Activated T-helper 1 cell treated with anti-CD3 and anti-CD28 coated beads, Interleukin-12 subunit alpha, Interleukin-12 subunit beta, Interleukin-2, Interleukin-4 antibody, amounts not matched to agents 30 ng/mL and 10 ng/mL and 1 ng/mL, durations not matched to agents 14 hours and 24 hours and 36 hours (primary cell): Measurements from ENCODE around the gene CDH22. TPM values are rescaled to one million over a fixed set of nuclear protein-coding genes. Genes with fewer than 3 reads are reported as not detected.

Source experiments
- DNase-seq: peaks from one replicate; pipeline ENCODE4 v3.0.0; 2021; ENCODE audit warnings: low spot score
- H3K27ac Mint-ChIP-seq: one replicate; pipeline ENCODE4 v1.8.0; 2021; ENCODE audit warnings: mild to moderate bottlenecking, mixed read lengths
- H3K27me3 Mint-ChIP-seq: one replicate; pipeline ENCODE4 v1.8.0; 2022; ENCODE audit warnings: mild to moderate bottlenecking, moderate library complexity, mixed read lengths; ENCODE audit not compliant: insufficient read depth
- H3K36me3 Mint-ChIP-seq: one replicate; pipeline ENCODE4 v1.8.0; 2021; ENCODE audit warnings: low read depth, mixed read lengths
- H3K4me1 Mint-ChIP-seq: one replicate; pipeline ENCODE4 v1.8.0; 2021; ENCODE audit warnings: low read depth, mixed read lengths
- H3K4me3 Mint-ChIP-seq: one replicate; pipeline ENCODE4 v1.8.0; 2021; ENCODE audit warnings: mild to moderate bottlenecking, moderate library complexity, mixed read lengths
- H3K9me3 Mint-ChIP-seq: one replicate; pipeline ENCODE4 v1.8.0; 2021; ENCODE audit warnings: mixed read lengths
- intact Hi-C: fragments of 100-400 bp; cut with micrococcal nuclease; formaldehyde crosslinking; loops from one replicate; pipeline ENCODE4 v1.15.1; 2024
- total RNA-seq: library from RNA; stranded (reverse); gene quantifications from 2 replicates; pipeline ENCODE4 v1.2.3, GENCODE V29; 2022

The CDH22 gene
- total RNA-seq, 1 donor from 2014 or later: not detected

DNA sequence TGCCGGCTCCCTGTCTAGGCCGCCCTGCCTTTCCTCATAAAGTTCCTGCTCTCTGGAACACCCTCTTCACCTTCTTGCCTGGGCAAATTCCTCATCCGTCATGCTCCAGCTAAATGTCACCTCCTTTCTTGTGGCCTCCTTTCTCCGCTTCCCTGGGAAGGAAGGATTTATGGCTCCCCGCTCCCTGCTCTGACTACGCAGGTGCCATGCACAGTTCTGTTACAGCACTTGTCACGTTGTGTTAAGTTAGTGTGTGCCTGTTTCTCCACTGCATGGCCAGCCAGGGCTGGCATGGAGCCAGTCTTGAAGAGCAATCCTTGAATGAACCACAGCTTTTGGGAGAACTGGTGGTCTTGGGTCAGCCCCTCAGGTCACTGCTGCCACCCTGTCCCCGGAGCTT, 128.4 kb downstream of the CDH22 start:
- intact Hi-C loops: no loop called here
- Mint-ChIP-seq H3K36me3 (no peaks in the 10 kb centered on the region), H3K9me3 (no peaks in the 10 kb centered on the region)

DNA sequence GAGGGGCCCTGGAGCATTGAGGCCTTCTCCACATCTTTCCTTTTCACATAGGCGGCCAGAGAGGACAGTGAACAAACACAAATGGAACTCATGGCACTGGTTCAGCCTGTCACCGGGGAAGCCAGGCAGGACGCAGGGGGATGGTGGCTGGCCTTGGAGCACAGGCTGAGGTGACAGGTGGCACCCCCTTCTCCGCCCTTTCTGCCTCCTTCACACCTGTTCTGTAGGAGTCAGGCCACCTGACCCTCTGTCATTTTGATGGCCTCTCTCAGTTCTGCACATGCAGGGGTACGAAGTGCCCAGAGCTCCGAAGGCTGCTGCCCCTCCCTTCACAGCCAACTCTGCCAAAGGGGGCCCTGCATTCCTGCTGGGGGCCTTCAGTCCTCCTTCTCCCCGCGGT, 129.4 kb downstream of the CDH22 start:
- DNase-seq: no peak
- intact Hi-C loops: no loop called here
- no peaks in the 10 kb centered on the region for H3K36me3 Mint-ChIP-seq
- H3K4me1 Mint-ChIP-seq: no peaks in the 10 kb centered on the region
- peaks cover 11% of the 10 kb centered on the region for H3K27me3 Mint-ChIP-seq
- H3K4me3 Mint-ChIP-seq: no peak overlapping the region
- no peak overlapping the region for H3K27ac Mint-ChIP-seq
- no peaks in the 10 kb centered on the region for H3K9me3 Mint-ChIP-seq

More for the DNA sequence above, 128.4 kb downstream of the CDH22 start:
- no peak for DNase-seq
- no peak overlapping the region for H3K4me3 Mint-ChIP-seq
- no peak overlapping the region for H3K27ac Mint-ChIP-seq
- H3K27me3 Mint-ChIP-seq: peaks cover 9% of the 10 kb centered on the region
- no peaks in the 10 kb centered on the region for H3K4me1 Mint-ChIP-seq

DNA sequence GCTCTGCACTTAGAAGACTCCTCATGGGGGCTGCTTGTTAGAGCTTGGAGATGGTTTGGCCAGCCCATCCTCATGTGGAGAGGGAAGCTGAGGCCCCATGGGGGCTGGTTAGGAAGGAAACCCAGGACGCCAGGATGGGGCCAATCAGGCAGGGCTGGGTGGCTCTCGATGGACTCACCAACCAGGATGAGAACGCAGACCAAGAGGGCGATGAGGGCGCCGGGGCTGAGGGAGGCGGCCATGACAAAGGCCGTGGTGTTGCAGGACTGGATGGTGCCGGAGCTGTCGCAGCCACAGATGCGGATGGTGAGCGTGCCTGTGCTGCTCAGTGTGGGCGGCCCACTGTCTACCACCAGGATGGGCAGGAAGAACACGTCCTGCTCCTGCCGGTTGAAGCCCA, 130.5 kb downstream of the CDH22 start:
- H3K36me3 Mint-ChIP-seq: no peaks in the 10 kb centered on the region
- peak overlapping the region; percentile 3 for H3K27ac Mint-ChIP-seq
- H3K4me1 Mint-ChIP-seq: no peaks in the 10 kb centered on the region
- DNase-seq: no peak
- no peaks in the 10 kb centered on the region for H3K9me3 Mint-ChIP-seq
- peaks cover 22% of the 10 kb centered on the region for H3K27me3 Mint-ChIP-seq
- no peak overlapping the region for H3K4me3 Mint-ChIP-seq
- intact Hi-C loops: no loop called here

DNA sequence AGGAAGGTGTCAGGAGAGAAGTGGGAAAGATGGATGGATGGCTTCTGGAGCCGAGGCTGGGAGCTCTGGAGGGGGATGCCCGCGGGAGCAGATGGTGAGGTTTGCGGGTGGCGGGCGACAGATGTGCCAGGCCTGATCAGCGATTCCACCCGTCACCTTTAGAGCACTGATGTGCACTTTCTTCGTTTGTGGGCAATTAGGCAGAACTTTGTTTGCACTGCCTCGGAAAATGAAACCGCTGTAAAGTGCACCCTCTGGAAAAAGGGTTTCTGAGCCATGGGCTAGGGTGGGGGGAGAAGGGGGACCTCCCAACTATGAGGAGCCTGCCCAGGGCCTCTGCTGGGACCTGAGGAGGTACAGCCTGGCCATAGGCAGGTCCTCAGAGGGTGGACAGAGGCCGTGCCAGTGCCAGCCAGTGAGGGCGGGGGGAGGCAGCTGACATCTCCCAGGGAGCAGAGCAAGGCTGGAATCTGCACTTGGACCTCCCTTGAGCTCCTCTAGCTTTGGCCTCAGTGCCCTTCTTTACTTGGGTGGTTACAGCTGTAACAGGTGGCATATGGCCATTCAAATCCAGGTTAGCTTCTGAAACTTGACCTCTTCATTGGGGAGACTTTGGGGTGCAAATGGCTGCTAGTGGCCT, 131.4 kb downstream of the CDH22 start:
- DNase-seq: no peak
- intact Hi-C loops: no loop called here
- Mint-ChIP-seq H3K4me3 (no peak overlapping the region), H3K27me3 (peaks cover 31% of the 10 kb centered on the region), H3K27ac (no peak overlapping the region), H3K9me3 (no peaks in the 10 kb centered on the region), H3K36me3 (no peaks in the 10 kb centered on the region), H3K4me1 (no peaks in the 10 kb centered on the region)

DNA sequence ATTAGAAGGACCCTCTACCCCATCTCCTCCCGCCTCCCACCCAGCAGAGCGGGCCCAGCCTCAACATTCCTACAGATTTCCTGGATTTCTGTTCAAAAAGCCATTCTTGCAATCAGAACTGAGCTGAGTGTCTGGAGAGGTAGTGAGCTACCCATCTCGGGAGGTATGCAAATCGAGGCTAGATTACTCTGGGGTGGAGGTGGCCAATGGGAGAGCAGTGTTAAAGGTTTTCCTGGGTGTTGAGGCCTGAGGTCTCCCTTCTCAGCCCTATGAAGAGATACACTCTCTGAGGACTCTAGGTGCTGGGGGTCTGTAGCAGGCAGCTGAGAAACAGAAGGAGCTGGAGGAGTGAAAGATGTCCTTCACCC, 133.2 kb downstream of the CDH22 start:
- H3K9me3 Mint-ChIP-seq: no peaks in the 10 kb centered on the region
- intact Hi-C loops: no loop called here
- peaks cover 38% of the 10 kb centered on the region for H3K27me3 Mint-ChIP-seq
- no peak for DNase-seq
- H3K27ac Mint-ChIP-seq: no peak overlapping the region
- no peaks in the 10 kb centered on the region for H3K36me3 Mint-ChIP-seq
- H3K4me3 Mint-ChIP-seq: no peak overlapping the region
- H3K4me1 Mint-ChIP-seq: no peaks in the 10 kb centered on the region

DNA sequence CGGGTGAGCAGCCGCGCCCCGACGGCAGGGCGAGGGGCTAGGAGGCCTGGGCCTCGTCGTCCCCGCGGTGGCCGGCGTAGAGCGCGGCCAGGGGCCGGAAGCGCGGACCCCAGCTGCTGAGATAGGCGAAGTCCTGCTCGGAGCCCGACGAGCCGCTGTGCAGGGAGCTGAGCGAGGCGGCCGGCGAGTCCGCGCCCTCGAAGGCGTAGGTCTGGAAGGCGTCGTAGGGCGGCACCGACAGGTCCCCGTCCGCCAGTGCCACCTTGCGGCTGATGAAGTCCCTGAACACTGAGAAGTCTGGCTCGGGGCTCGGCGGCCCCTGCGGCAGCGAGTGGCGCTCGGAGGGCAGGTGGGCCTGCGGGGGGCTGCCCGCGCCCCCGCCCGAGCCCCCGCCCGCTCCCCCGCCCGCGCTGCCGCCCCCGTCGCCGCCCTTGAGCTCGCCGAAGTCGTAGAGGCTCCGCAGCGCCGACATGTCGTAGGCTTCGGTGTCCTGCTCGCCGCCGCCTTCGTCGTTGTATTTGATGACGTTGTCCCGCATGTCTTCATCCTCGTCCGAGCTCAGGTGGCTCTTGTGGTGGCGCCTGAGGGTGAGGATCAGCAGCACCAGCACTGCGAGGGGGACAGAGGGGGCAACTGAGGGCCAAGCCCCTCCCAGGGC, 133.7 kb downstream of the CDH22 start:
- DNase-seq: peak; percentile 51
- Mint-ChIP-seq H3K9me3 (no peaks in the 10 kb centered on the region), H3K4me1 (no peaks in the 10 kb centered on the region), H3K36me3 (no peaks in the 10 kb centered on the region), H3K27me3 (peaks cover 38% of the 10 kb centered on the region), H3K27ac (no peak overlapping the region), H3K4me3 (no peak overlapping the region)
- intact Hi-C loops: loop anchor here (1.0 kb wide), 3 partner anchors 42 to 160 kb away; no protein-coding TSS in a partner anchor

DNA sequence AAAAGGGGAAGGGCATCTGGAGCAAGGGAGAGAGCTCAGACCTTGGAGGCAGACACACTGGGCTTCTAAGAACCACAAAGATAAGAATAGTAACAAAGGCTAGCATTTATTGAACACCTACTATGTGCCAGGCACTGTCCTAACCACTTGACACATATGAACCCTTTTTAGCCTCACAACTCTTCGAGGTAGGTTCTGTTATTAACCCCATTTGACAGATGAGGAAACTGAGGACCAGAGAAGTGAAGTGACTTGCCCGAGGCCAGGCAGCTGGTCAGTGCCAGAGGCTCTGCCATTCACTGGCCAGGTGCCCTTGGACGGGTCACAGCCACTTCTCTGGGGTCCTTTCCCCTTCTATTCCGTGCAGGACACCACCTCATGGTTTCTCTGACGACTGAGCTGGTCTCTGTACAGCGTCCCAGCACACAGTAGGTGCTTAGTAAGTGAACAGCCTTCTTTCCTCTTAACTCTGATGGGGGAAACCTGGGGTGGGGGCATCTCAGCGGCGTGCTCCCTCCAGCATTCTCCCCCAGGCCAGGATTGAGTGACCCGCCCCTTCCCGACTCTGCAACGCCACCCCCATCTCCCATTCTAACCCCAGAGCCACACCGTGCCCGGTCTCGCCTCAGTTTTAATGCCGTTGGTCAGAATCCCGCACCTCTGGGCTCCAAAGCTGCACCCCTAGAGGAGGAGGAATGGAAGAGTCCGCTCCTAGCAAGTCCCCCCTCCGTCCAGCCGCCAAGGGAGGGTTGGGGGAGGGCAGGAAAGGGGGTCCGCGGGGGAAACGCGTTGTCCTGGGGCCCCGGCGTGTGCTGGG, 134.4 kb downstream of the CDH22 start:
- Mint-ChIP-seq H3K36me3 (no peaks in the 10 kb centered on the region), H3K27ac (no peak overlapping the region), H3K4me1 (no peaks in the 10 kb centered on the region), H3K27me3 (peaks cover 38% of the 10 kb centered on the region), H3K9me3 (no peaks in the 10 kb centered on the region), H3K4me3 (no peak overlapping the region)
- no peak for DNase-seq
- intact Hi-C loops: loop anchor here (1.0 kb wide), 3 partner anchors 42 to 160 kb away; no protein-coding TSS in a partner anchor

DNA sequence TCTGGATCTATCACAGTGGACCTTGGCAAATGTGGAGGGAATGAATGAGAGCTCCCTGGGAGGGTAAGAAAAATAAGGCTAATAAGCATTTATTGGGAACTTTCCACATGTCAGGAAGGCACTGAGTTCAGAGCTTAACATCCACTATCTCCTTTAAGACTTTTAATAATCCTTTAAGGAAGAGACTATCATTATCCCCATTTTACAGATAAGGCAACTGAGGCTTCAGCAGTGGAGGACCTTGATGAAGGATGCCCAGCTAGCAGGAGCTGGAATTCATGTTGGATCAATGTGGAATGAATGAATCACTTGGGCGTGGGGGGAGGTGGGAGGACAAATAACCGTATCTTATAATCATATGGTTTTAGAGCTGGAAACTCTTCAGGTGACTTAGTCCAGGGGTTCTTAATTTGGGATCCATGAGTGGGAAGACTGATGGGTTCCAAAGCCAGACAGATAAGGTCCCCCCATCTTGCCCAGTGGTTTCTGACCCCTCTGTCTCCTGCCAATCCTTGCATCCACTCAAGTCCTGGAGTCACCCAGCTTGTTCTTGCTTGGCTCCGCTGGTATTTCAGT, 135.2 kb downstream of the CDH22 start:
- H3K9me3 Mint-ChIP-seq: no peaks in the 10 kb centered on the region
- H3K36me3 Mint-ChIP-seq: no peaks in the 10 kb centered on the region
- H3K27me3 Mint-ChIP-seq: peaks cover 38% of the 10 kb centered on the region
- no peaks in the 10 kb centered on the region for H3K4me1 Mint-ChIP-seq
- intact Hi-C loops: no loop called here
- no peak overlapping the region for H3K27ac Mint-ChIP-seq
- no peak overlapping the region for H3K4me3 Mint-ChIP-seq
- no peak for DNase-seq

DNA sequence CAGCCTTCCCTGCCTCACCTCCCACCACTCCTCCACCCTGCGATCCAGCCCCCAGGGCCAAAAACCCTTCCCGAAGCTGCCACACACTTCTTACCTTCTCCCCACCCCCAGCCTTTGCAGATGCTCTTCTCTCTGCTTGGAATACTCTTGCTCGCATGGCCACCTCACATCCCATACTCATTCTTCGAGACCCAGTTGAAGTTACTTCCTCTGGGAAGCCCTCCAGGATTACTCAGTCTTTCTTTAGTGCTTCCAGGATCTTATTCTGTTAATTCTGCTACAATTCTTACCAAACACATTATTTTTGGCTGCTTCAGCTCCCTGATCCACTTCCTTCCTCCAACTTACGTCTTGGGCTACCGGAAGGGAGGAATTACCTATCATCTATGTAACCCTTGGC, 135.8 kb downstream of the CDH22 start:
- Mint-ChIP-seq H3K9me3 (no peaks in the 10 kb centered on the region), H3K4me1 (no peaks in the 10 kb centered on the region), H3K27ac (no peak overlapping the region), H3K27me3 (peaks cover 38% of the 10 kb centered on the region), H3K4me3 (no peak overlapping the region), H3K36me3 (no peaks in the 10 kb centered on the region)
- intact Hi-C loops: no loop called here
- DNase-seq: no peak

DNA sequence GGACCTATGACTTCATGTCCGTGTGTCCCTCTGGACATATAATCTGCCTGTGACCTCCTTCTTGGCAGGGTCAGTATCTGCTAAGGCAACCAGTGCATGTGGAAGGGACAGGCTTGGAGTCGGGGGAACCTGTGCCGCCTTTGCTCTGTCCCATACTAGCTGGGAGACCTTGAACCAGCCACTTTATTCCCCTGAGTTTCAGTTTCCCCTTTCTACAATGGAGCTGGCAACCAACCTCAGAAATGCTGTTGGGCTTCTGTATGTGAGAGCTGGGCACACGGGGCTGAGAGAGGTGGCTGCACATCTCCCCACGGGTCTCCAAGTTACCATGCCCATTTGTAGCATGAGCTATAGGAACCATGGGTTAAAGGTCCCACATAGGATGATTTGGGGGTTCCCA, 136.4 kb downstream of the CDH22 start:
- Mint-ChIP-seq H3K36me3 (no peaks in the 10 kb centered on the region), H3K4me1 (no peaks in the 10 kb centered on the region), H3K4me3 (no peak overlapping the region), H3K9me3 (no peaks in the 10 kb centered on the region), H3K27me3 (peaks cover 40% of the 10 kb centered on the region), H3K27ac (no peak overlapping the region)
- intact Hi-C loops: no loop called here
- DNase-seq: no peak

DNA sequence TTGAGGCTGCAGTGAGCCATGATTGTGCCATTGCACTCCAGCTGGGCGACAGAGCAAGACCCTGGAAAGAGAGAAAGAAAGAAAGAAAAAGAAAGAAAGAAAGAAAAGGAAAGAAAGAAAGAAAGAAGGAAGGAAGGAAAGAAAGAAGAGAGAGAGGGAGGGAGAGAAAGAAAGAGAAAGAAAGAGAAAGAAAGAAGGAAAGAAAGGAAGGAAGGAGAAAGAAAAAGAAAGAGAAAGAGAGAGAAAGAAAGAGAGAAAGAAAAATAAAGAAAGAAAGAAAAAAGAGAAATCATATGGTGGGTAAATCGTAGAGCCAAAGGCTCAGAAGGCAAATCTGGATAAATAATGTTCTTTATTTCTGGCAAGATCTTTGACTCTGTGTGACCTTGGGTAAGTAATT, 136.8 kb downstream of the CDH22 start:
- intact Hi-C loops: no loop called here

DNA sequence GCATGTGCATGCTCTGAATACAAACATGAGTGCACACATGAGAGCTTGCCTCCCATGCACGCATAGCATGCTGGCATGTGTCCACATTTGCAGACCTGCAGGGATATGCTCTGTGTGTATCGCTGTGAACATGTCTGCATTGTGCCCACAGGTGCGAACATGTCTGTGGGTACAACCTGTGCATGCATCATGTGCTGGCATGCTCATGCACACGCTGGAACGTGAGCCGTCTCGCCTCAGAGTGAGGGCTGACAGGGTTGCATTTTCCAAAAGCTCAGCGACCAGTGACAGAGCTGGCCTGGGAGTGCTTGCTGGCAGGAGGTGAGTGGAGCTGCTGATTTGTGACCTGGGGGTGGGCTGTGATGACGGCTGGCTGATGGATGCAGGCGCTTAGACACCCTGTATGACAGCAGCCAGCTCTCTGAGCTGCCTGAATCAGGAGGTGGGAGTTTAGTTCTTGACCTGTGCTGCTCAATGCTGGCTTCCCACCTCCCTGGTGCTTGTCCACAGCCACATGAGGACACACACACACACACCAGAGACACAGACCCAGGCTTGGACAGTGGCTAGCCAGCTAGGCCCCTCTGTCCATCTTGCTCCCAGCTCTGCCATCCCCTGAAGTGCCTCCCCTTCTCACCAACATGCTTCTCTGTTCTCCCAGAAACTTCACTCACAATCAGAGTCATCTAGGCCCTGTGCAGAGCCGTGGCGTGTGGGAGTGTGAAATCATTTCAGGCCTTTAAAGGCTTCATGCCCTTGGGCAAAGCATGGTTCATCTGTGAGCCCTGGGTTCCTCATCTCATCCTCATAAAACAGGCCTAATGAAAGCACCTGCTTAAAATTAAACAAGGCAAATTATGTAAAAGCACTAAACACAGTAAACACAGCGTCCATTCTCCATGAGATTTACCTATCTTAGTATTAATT, 138.8 kb downstream of the CDH22 start:
- intact Hi-C loops: no loop called here
- Mint-ChIP-seq H3K27ac (no peak overlapping the region), H3K27me3 (peaks cover 34% of the 10 kb centered on the region), H3K4me3 (no peak overlapping the region), H3K9me3 (no peaks in the 10 kb centered on the region), H3K4me1 (no peaks in the 10 kb centered on the region), H3K36me3 (no peaks in the 10 kb centered on the region)
- no peak for DNase-seq

More for the DNA sequence above, 136.8 kb downstream of the CDH22 start:
- Mint-ChIP-seq H3K27me3 (peaks cover 41% of the 10 kb centered on the region), H3K4me1 (no peaks in the 10 kb centered on the region), H3K9me3 (no peaks in the 10 kb centered on the region), H3K4me3 (no peak overlapping the region), H3K27ac (no peak overlapping the region), H3K36me3 (no peaks in the 10 kb centered on the region)
- no peak for DNase-seq
